Skeletal muscle cell (primary cell): ENCODE data around the gene TNFSF10.

Source experiments
- DNase-seq: peaks from one replicate; pipeline ENCODE4 v3.0.0-alpha.2; 2010; ENCODE audit warnings: low read depth
- H3K4me3 ChIP-seq: 2 replicates; pipeline ENCODE4 v1.5.1; 2011; ENCODE audit warnings: low read depth, mild to moderate bottlenecking, control low read depth, low read length, moderate library complexity

TNFSF10 gene

GRCh38 chr3:172546628-172547214 is 23.5 kb upstream of the TNFSF10 start:
- H3K4me3 ChIP-seq: no peak overlapping the region
- no peak for DNase-seq

- no peak for DNase-seq
- no peak overlapping the region for H3K4me3 ChIP-seq
These were observed 22.9 kb upstream of the TNFSF10 start for GRCh38 chr3:172546105-172546504.

DNA sequence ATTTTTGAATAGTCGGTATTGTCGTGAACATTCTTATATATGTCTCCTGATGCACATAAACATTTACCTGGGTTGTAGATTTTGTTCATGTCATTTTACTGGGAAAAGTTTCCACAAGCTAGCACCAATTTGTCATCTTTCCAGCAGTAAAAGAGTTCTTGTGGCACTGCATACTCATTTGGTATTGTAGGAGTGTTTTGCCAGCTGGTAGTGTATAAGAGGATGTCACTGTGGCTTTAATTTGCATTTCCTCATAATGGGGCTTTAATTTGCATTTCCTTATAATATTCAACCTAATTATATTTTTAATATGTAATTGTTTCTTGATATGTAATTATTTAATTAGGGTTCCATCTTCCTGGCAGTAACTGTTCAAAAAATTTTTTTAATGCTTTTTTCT is 21.2 kb upstream of the TNFSF10 start:
- no peak overlapping the region for H3K4me3 ChIP-seq
- DNase-seq: no peak

DNA sequence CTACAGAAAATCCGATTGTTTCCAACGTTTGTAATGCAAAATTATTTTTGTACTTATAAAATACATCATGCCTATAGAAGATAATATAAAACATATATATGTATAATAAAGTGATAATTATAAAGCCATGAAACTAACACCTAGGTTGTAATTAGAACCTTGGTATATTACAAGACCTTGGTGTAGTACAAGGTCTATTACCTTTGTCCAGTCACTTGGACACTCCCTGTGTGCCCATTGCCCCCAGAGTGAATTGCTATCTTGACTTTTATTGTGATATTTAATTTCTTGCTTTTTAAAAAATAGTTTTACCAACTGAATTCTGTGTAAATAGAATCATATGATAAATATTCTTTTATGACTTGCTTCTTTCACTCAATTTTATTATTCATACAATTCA is 20.7 kb upstream of the TNFSF10 start:
- H3K4me3 ChIP-seq: no peak overlapping the region
- DNase-seq: no peak

DNA sequence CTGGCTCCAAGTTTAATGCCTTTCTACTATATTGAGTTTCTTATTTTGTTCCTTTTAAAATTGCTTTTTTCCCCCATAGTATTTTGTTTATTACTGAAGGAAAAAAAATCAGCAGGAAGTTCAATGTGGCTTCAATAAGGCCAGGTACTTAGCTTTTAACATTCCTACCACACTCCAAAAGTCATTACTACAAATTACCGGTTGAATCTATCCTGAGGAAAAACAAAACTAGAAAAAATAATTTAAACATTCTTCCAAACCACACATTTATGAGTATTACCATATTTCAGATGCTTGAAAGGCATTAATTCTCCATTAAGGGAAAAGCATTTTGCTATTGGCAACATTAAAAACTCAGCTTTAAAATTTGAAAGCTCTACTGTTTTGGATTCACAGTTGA is 20.2 kb upstream of the TNFSF10 start:
- no peak for DNase-seq
- H3K4me3 ChIP-seq: no peak overlapping the region

GRCh38 chr3:172542999-172543398 is 19.8 kb upstream of the TNFSF10 start:
- no peak overlapping the region for H3K4me3 ChIP-seq
- no peak for DNase-seq

DNA sequence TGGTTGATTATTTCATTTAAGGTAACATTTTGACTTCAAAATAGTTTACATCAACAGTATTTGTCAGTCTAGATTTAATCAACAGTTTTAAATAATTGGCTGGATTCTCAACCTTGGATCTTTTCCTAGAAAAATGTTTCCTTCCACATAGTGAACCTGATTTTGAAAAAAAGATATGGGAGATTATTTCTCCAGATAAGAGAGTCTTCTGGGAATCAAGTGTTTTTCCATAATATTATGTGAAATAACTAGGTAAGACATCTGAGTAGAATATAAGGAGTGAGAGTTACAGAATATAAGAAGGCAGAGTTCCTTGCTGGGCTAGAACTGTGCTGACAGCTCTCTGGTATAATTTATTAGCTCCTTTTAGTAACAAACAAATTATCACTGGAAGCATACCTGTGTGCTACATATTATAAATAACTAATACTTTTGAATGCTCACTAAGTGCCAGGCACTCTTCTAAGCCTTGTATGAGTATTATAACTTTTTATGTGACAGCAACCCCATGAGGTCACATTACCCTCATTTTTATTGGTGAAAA is 18.8 kb upstream of the TNFSF10 start:
- H3K4me3 ChIP-seq: no peak overlapping the region
- no peak for DNase-seq

DNA sequence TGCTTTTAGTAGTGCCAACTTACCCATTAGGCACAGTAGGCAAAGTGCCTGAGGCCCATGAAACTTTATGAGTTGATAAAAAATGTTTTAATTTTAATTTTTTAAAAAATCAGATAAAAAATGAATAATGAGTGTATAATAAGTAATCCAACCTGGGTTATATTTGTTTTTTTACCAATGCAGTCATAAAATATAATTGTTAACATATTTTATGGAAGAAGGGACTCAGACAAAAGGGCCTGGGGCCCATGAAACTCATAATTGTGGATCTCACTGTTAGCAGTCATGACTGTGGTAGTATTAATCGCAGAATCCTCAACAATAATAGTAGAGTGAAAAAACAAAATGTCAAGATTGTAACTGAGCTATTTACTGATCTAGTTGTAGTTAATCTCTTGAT is 16.8 kb upstream of the TNFSF10 start:
- H3K4me3 ChIP-seq: no peak overlapping the region
- DNase-seq: no peak

DNA sequence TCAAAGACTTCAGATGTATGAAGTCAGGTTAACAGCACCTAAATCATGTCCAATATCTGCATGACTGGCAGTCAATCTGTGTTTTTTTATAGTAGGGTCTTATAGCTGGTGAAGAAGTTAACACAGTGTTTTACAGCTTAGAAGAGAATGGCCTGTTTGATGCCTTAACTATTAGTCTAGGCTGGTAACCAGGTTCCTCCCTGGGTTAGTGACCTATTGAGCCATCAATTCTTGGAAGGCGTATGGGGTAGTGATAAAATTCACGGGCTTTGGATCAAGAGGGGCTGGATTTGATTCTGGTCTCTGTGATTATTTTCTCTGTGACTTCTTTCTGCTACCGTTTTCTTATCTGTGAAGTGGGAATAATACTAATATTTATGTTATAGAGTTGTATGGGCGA is 16.0 kb upstream of the TNFSF10 start:
- DNase-seq: no peak

DNA sequence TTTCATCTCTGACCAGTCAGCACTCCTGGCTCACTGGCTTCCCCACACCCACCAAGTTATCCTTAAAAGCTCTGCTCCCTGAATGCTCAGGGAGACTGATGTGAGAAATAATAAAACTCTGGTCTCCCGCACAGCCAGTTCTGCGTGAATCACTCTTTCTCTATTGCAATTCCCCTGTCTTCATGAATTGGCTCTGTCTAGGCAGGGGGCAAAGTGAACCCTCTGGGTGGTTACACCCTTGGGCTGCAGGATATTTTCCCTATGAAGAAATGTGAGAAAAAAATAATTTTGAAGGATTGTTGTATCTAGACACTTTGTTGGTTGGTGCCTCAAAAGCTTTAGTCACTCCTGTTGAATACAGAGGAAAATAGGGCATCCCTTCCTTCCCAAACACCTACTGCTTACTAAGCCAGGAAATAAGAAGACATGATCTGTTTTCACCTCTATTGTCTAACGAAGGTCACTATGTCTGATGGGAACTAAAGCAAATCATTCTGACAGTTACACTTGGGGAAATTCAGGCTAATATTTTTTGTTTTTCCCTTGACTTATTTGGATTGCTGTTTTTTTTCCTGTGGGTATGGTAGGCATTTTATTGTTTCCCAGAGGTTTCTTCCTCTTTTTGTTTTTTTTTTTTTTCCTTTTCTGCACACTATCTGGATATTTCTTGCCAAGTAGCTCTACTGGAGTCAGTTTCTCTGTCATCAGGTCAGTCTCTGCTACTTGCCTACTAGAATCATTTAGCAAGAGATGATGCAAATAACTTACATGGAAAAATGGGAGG is 15.3 kb upstream of the TNFSF10 start:
- H3K4me3 ChIP-seq: no peak overlapping the region
- no peak for DNase-seq

More for the DNA sequence above, 16.0 kb upstream of the TNFSF10 start:
- no peak overlapping the region for H3K4me3 ChIP-seq

- no peak for DNase-seq
- H3K4me3 ChIP-seq: no peak overlapping the region
These were observed 14.4 kb upstream of the TNFSF10 start for GRCh38 chr3:172537507-172538158.

DNA sequence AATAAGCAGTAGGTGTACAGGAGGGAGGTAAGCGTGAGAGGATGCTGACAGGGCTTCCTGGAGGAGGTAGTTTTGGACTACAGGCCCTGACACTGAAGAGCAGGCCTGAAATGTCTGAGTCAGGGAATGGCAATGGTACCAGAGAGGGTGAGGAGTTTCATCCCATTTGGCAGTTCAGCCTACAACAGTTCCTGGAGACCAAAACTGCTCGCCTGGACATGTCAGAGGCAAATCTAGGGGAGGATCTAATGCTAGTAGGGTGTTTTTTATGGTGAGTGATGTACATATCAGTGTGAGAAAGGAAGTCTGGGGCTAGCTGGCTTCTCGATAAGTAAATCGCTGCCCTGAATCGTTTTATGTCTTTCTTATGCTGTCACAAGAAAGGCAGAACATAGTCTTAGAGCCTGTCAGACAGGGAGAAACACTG is 13.8 kb upstream of the TNFSF10 start:
- no peak overlapping the region for H3K4me3 ChIP-seq
- no peak for DNase-seq

DNA sequence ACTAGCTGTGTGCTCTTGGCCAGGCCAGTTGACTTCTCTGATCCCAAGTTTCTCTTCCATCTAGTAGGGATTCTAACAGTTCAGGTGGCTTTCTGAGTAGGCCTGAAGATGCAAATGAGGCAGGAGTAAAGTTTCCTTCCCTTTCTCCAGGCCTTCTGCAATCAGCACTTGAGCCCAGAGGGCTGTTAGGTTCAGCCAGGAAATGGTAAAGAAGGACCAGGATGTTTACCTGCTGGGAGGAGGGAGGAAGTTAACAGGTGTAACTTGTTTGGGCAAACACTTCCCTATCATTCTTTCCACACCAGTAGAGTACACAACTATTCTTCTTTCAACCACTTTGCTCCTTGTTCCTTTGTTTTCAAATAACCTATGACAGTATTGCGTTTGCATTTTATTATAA is 13.3 kb upstream of the TNFSF10 start:
- no peak for DNase-seq
- H3K4me3 ChIP-seq: no peak overlapping the region

- DNase-seq: no peak
- no peak overlapping the region for H3K4me3 ChIP-seq
These were observed 7.3 kb upstream of the TNFSF10 start for GRCh38 chr3:172530566-172530965.

DNA sequence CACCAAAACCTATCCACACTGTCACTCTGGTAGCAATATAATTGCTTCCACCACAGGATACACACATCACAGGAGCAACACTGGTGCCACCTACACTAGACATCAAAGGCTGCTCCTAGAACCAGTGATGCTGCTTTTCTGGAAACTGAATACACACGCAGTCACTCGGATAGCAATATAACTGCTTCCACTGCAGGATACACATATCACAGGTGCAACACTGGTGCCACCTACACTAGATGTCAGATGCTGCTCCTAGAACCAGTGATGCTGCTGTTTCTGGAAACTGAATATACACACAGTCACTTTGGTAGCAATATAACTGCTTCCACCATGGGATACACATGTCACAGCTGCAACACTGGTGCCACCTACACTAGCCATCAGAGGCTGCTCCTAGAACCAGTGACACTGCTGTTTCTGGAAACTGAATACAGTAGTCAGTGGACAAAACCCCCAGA is 6.9 kb upstream of the TNFSF10 start:
- no peak overlapping the region for H3K4me3 ChIP-seq
- no peak for DNase-seq

- H3K4me3 ChIP-seq: no peak overlapping the region
- no peak for DNase-seq
These were observed 5.4 kb upstream of the TNFSF10 start for GRCh38 chr3:172528677-172529076.

GRCh38 chr3:172527306-172527705 is 4.1 kb upstream of the TNFSF10 start:
- no peak for DNase-seq
- no peak overlapping the region for H3K4me3 ChIP-seq

- DNase-seq: no peak
- no peak overlapping the region for H3K4me3 ChIP-seq
These were observed 1.9 kb upstream of the TNFSF10 start for GRCh38 chr3:172525116-172525613.

DNA sequence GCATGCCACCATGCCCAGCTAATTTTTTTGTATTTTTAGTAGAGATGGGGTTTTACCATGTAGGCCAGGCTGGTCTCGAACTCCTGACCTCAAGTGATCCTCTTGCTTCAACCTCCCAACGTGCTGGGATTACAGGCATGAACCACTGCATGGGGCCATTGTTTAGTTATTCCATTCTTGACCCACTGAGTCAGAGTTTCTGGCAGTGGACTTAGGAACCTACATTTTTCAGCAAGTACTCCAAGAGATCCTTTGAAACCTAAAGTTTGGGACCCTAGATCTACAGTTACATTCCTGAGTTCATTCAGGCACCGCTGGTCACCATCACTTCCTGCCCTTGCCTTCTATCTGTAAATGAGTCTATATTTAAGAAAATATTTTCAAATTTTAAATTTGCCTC is 1.4 kb upstream of the TNFSF10 start:
- no peak overlapping the region for H3K4me3 ChIP-seq
- no peak for DNase-seq
